Activated CD8-positive, alpha-beta T cell treated with anti-CD3 and anti-CD28 coated beads, Interleukin-2, amount 10 ng/mL, durations not matched to agents 7 days and 5 days (primary cell): ENCODE measurements around the gene KCTD17. TPM values are rescaled to one million over a fixed set of nuclear protein-coding genes. Genes with fewer than 3 reads are reported as not detected.

Experiments used
- ATAC-seq: fragments of 150-1000 bp; cut with Tn5 transposase; one replicate; pipeline ENCODE4 v1.10.0; 2021; ENCODE audit warnings: moderate library complexity
- CTCF ChIA-PET: fragments of 350-600 bp; sonication (Branson Sonifier 250); formaldehyde crosslinking; loops from one replicate; lab custom pipeline; 2021; ENCODE audit warnings: antibody characterized with exemption; lab: Charles Lee
- POLR2A ChIA-PET: fragments of 350-600 bp; sonication (Branson Sonifier 250); formaldehyde crosslinking; loops from one replicate; lab custom pipeline; 2021; ENCODE audit warnings: antibody characterized with exemption; lab: Charles Lee
- DNase-seq: peaks from one replicate; pipeline ENCODE4 v3.0.0-alpha.2; 2020
- H3K27ac Mint-ChIP-seq: one replicate; pipeline ENCODE4 v1.8.0; 2021; ENCODE audit warnings: mild to moderate bottlenecking, mixed read lengths
- H3K27me3 Mint-ChIP-seq: one replicate; pipeline ENCODE4 v1.8.0; 2021; ENCODE audit warnings: low read depth, mixed read lengths
- H3K36me3 Mint-ChIP-seq: one replicate; pipeline ENCODE4 v1.8.0; 2021; ENCODE audit warnings: low read depth, mixed read lengths
- H3K4me1 Mint-ChIP-seq: one replicate; pipeline ENCODE4 v1.8.0; 2021; ENCODE audit warnings: low read depth, mixed read lengths
- H3K4me3 Mint-ChIP-seq: one replicate; pipeline ENCODE4 v1.8.0; 2021; ENCODE audit warnings: mild to moderate bottlenecking, mixed read lengths
- H3K9me3 Mint-ChIP-seq: one replicate; pipeline ENCODE4 v1.8.0; 2022; ENCODE audit warnings: mixed read lengths; ENCODE audit not compliant: insufficient read depth
- total RNA-seq, 2 experiments: library from RNA; stranded (reverse); gene quantifications; one replicate each; pipeline ENCODE4 v1.2.3, GENCODE V29; 2021

KCTD17 gene
- total RNA-seq, 2 experiments from 2014 or later = 34.3 to 35.9 TPM

DNA sequence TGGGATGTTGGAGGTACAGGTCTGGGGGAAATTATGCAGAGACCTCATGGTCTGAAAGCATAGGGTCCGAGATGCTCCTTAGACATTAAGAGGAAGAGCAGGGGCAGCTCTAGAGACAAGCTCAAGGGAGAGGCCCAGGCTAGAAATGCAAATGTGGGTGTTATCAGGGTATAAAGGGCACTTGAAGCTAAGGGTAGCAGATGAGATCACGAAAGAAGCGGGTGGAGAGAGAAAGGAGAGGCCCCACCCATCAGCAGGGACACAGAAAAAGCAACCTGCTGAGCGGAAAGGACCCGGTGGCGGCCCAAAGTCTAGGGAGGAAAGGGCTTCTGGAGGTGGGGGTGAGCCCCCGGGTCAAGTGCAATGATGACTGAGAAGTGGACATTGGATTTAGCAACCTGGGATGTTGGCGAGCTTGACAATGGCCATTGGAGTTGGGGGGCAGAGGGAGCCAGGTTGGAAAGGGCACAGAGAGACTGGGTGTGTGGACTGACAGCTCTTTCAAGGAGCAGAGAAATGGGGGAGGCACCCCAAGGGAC, 49.1 kb downstream of the KCTD17 start:
- ChIA-PET CTCF (interaction anchor here (1.1 to 2.8 kb wide), 2 partner anchors 21 to 99 kb away, joined by 3 to 8 read pairs; no protein-coding TSS in a partner anchor), POLR2A (no interaction called here)
- Mint-ChIP-seq H3K4me3 (no peak overlapping the region), H3K4me1 (peaks cover 29% of the 10 kb centered on the region), H3K27me3 (no peaks in the 10 kb centered on the region), H3K36me3 (no peaks in the 10 kb centered on the region), H3K9me3 (no peaks in the 10 kb centered on the region), H3K27ac (no peak overlapping the region)
- no peak for ATAC-seq
- no peak for DNase-seq

DNA sequence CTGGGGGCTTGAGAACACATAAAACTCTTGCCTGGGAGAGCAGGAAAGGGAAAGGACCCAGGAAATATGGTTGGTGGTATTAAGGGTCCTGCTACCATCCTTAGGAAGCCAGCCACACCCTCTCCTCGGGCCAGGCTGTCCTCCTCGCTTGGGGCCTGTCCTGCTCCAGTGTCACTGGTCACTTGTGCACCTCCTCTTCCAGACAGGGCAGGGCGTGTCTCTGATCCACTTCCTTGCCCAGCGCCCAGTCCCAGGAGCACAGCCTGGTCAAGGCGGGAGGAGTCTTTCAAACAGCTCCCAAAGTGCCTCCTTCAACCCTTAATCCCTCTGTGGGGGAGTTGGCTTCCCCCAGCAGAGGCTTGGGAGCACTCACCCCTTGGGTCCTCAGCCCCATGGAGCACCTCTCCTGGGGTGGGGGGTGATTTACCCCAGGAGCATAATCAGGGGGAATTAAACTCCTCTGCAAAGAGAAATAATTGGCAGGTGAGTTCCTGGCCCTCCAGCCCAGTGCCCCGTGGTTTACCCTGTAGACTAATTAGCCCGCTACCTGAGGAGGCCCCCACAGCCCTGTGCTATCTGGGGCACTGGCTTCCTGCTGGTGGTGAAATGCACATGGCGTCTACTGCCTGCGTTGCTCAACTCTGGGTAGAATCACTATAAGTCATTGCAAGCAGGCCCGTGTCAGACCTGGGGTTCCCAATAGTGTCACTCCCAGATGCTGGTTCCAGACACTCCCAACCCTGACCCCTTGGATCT, 49.9 kb downstream of the KCTD17 start:
- Mint-ChIP-seq H3K27me3 (no peaks in the 10 kb centered on the region), H3K27ac (no peak overlapping the region), H3K36me3 (no peaks in the 10 kb centered on the region), H3K4me3 (no peak overlapping the region), H3K4me1 (peaks cover 33% of the 10 kb centered on the region), H3K9me3 (no peaks in the 10 kb centered on the region)
- ChIA-PET POLR2A (no interaction called here), CTCF (interaction anchor here (1.1 to 2.8 kb wide), 2 partner anchors 22 to 98 kb away, joined by 3 to 8 read pairs; no protein-coding TSS in a partner anchor)
- no peak for ATAC-seq
- DNase-seq = no peak

DNA sequence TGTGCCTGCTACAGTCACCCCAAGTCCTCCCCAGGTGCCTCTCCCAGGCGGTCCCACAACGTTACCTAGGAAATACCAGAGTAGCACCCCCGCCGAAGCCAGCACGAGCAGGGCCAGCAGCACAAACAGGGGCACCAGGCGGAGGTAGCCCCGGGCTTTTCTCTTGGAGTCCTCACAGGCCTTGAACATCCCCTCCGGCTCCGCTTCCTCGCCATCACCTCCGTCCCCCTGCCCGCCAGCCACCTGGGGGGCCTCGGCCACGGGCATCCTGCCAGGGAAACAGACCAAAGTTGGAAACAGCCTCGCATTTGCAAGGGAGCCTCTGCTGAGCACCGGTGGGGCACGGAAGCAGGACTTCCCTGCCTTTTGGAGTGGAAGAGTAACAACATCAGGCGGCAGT, 51.6 kb downstream of the KCTD17 start:
- POLR2A ChIA-PET = interaction anchor here (0.8 kb wide), 1 partner anchor 19 kb away, joined by 3 read pairs; no protein-coding TSS in a partner anchor
- CTCF ChIA-PET = interaction anchor here (0.9 kb wide), 1 partner anchor 24 kb away, joined by 3 read pairs; no protein-coding TSS in a partner anchor
- Mint-ChIP-seq H3K36me3 (no peaks in the 10 kb centered on the region), H3K4me3 (no peak overlapping the region), H3K27ac (no peak overlapping the region), H3K9me3 (no peaks in the 10 kb centered on the region), H3K27me3 (no peaks in the 10 kb centered on the region), H3K4me1 (peaks cover 36% of the 10 kb centered on the region)
- no peak for ATAC-seq
- DNase-seq = no peak

DNA sequence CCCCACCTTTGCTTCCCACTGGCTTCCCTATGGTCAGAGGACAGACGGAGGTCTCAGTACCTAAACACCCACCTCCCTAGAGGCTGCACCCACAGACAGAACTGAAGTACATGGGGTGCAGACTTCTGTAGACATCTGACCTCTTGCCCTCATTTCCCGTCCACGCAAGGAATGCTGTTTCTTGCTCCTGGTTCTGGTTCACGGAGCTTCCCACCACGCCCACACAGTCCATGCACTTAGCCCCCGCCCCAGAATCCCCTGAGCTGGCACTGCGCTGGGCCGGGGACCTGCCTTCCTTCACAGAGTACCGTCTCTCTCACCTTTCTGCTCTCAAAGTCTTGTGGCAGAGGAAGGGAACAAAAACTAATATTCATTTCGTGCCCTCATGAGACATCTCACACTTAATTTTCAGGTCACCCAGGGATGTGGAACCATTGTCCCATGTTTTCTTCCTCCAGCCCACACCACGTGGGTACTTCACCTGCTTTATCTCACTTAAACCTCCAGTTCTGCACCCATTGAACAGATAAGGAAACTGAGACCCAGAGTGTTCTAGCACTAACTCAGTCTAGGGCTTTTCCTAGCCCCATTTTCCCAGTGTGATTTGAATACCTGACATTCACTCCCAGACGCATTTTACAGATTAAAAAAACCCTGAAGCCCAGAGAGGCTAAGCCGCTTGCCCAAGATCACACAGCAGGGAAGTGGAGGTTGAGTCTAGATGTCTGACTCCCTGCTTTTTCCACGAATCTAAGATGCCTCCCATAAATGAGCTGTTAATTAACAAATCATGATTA, 52.3 kb downstream of the KCTD17 start:
- no peak for ATAC-seq
- Mint-ChIP-seq H3K36me3 (no peaks in the 10 kb centered on the region), H3K27me3 (no peaks in the 10 kb centered on the region), H3K4me3 (no peak overlapping the region), H3K4me1 (peaks cover 29% of the 10 kb centered on the region), H3K9me3 (no peaks in the 10 kb centered on the region), H3K27ac (no peak overlapping the region)
- ChIA-PET CTCF (interaction anchor here (1.2 to 1.6 kb wide), 2 partner anchors 18 to 24 kb away, joined by 4 to 8 read pairs; no protein-coding TSS in a partner anchor), POLR2A (interaction anchor here (1.1 kb wide), 1 partner anchor 17 kb away, joined by 3 read pairs; no protein-coding TSS in a partner anchor)
- no peak for DNase-seq

DNA sequence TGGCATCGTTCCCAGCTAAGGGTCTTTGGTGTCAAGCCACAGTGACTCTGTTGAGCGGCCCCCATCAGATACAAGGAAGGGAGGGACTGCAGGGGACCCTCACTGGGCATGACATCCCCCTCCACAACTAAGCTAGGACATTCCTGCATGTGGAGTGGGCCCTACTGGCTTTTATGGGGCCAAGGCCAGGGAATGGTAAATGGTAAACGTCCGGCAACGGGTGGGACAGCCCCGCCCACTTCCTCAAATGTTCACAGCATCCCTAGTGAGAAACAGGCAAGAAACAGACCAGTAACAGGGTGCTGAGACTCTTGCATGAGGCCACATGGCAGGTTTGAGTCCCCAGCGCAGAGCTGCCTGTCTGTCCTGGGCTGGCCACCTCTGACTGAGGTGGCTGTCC, 53.6 kb downstream of the KCTD17 start:
- no peak overlapping the region for H3K4me3 Mint-ChIP-seq
- H3K36me3 Mint-ChIP-seq = no peaks in the 10 kb centered on the region
- no peak overlapping the region for H3K27ac Mint-ChIP-seq
- peaks cover 26% of the 10 kb centered on the region for H3K4me1 Mint-ChIP-seq
- ChIA-PET CTCF (interaction anchor here (0.6 to 1.6 kb wide), 5 partner anchors 14 to 94 kb away, joined by 3 to 8 read pairs (median 4); no protein-coding TSS in a partner anchor), POLR2A (interaction anchor here (1.3 to 1.4 kb wide), 2 partner anchors 14 to 44 kb away, joined by 3 read pairs; partner anchors contain the start of gene IL2RB)
- H3K27me3 Mint-ChIP-seq = no peaks in the 10 kb centered on the region
- no peaks in the 10 kb centered on the region for H3K9me3 Mint-ChIP-seq
- ATAC-seq = no peak
- DNase-seq = no peak

DNA sequence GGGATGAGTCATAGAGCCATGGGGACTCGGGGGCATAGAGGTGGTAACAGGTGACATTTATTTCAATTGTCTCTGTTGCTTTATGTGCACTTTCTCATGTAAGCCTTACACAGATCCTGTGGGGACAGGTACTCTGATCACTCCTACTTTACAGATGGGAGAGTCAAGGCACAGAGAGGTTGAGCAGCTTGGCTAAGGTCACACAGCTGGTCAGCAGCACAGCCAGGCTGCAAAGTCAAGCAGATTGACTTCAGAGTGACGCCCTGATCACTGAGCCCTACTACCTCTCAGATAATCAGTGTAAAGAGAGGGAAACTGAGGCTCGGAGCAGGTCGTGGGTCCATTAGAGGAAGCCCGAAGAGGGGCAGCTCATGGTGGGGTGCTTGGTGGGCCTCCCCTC, 54.4 kb downstream of the KCTD17 start:
- no peak overlapping the region for H3K4me3 Mint-ChIP-seq
- POLR2A ChIA-PET = interaction anchor here (1.3 to 1.4 kb wide), 2 partner anchors 13 to 44 kb away, joined by 3 read pairs; partner anchors contain the start of gene IL2RB
- CTCF ChIA-PET = interaction anchor here (1.0 to 1.5 kb wide), 2 partner anchors 16 to 94 kb away, joined by 3 to 6 read pairs; no protein-coding TSS in a partner anchor

DNA sequence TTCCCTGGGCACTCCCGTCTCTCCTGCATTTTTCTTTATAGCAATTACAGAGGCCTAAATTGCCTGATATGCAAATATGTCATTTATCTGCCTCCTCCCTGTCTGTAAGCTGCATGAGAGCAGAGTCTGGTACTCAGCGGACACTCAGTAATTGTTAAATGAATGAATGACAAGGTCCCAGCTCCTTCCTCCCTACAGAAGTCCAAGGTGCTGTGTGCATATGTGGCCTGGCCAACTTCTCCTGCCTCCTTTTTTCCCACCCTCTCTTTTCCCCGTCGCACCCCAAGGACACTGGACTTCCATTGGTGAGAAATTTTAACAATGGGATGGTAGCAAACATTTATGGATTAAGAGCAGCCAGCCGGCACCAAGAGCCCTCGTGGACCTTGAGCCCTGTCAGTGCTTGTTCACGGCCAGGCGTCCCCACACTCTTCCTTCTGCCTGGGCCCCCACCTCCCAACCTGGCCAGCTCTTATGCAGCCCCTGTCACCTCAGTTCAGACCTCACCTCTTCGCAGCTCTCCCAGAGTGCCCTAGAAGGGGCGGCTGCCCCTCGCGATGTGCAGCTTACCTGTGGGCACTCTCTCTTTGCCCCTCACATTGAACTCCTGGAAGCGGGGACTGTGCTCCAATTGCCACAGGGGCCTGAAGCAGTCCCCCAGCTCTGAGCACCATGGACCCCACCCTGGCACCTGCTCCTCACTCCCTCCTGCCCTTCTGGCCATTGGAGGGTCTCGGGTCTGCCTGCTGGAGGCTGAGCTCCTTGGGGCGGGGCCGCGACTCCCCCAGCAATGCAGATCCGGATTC, 56.5 kb downstream of the KCTD17 start:
- Mint-ChIP-seq H3K4me1 (peaks cover 15% of the 10 kb centered on the region), H3K27me3 (no peaks in the 10 kb centered on the region), H3K9me3 (no peaks in the 10 kb centered on the region), H3K4me3 (no peak overlapping the region), H3K36me3 (no peaks in the 10 kb centered on the region), H3K27ac (no peak overlapping the region)
- CTCF ChIA-PET = interaction anchor here (0.9 kb wide), 1 partner anchor 14 kb away, joined by 3 read pairs; no protein-coding TSS in a partner anchor
- DNase-seq = no peak
- POLR2A ChIA-PET = no interaction called here
- no peak for ATAC-seq

More for the DNA sequence above, 54.4 kb downstream of the KCTD17 start:
- Mint-ChIP-seq H3K9me3 (no peaks in the 10 kb centered on the region), H3K4me1 (peaks cover 17% of the 10 kb centered on the region), H3K27me3 (no peaks in the 10 kb centered on the region), H3K36me3 (no peaks in the 10 kb centered on the region), H3K27ac (no peak overlapping the region)
- no peak for DNase-seq
- no peak for ATAC-seq

DNA sequence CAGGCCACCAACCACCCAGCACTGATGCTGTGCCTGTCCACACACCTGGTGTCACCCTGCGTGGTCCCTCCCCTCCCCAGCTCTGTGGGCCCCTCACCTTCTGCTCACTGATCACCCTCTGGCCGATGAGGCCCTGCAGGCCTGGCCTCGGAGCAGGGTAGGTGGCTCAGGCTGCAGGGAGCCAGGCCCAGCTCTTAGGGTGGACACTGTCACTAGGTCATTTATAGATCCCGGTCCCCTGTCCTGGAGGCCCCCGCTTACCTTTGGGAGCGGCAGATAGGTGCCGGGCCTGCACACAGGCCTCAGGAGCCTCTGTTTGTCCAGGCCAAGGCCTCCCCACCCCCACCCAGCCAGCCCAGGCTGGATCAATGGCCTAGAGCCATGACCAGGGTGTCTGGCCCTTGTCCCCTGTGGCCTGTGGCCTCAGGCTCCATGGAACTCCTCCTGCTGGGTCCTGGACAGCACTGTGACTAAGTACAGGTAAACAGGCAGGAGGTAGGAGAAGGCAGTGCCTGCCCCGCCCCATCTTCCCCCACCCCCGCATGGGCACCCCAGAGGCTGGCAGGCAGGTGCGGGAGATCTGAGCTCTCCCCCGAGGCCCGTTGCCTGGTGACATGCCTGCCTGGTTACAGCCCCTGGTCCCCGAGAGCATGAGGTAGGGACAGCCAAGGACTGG, 57.8 kb downstream of the KCTD17 start, which contains the start of gene TMPRSS6:
Gene TMPRSS6 (minus strand): TSS at position 472 of the 676 bp plus-strand sequence. CDS start 6,296 bp downstream, outside the sequence.
- CTCF ChIA-PET = no interaction called here
- no peaks in the 10 kb centered on the region for H3K9me3 Mint-ChIP-seq
- no peak within 1 kb of the TSS for H3K4me3 Mint-ChIP-seq
- H3K27ac Mint-ChIP-seq = no peak within 1 kb of the TSS
- H3K36me3 Mint-ChIP-seq = no peaks in the 10 kb centered on the region
- POLR2A ChIA-PET = no interaction called here
- ATAC-seq = no peak
- peaks cover 15% of the 10 kb centered on the region for H3K4me1 Mint-ChIP-seq
- no peak for DNase-seq
- H3K27me3 Mint-ChIP-seq = no peaks in the 10 kb centered on the region

DNA sequence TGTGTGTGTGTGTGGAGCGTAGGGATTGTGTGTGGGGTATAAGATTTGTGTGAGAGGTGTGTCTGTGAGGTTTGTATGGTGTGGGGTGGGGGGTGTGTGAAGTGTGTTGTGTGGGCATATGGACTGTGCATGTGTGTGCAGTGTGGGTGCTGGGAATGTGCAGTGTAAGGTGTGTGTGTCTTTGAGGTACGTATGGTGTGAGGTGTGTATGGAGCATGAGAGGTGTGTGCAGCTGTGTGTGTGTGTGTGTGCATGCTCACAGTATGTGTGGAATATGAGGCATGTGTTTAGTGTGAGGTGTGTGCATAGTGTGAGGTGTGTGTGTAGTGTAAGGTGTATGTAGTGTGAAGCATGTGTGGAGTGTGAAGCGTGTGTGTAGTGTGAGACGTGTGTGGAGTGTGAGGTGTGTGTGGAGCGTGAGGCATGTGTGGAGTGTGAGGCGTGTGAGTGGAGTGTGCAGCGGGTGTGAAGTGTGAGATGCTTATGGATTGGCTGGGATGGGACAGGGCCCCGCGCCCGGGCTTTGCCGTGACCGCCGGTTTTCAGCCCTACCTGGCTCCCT, 59.7 kb downstream of the KCTD17 start:
- peaks cover 19% of the 10 kb centered on the region for H3K4me1 Mint-ChIP-seq
- peak overlapping the region; percentile 0 for H3K27ac Mint-ChIP-seq
- no peak overlapping the region for H3K4me3 Mint-ChIP-seq
- H3K27me3 Mint-ChIP-seq = no peaks in the 10 kb centered on the region
- H3K9me3 Mint-ChIP-seq = no peaks in the 10 kb centered on the region
- ATAC-seq (no peak), DNase-seq (no peak)
- POLR2A ChIA-PET = no interaction called here
- CTCF ChIA-PET = no interaction called here
- H3K36me3 Mint-ChIP-seq = peaks cover 2% of the 10 kb centered on the region

DNA sequence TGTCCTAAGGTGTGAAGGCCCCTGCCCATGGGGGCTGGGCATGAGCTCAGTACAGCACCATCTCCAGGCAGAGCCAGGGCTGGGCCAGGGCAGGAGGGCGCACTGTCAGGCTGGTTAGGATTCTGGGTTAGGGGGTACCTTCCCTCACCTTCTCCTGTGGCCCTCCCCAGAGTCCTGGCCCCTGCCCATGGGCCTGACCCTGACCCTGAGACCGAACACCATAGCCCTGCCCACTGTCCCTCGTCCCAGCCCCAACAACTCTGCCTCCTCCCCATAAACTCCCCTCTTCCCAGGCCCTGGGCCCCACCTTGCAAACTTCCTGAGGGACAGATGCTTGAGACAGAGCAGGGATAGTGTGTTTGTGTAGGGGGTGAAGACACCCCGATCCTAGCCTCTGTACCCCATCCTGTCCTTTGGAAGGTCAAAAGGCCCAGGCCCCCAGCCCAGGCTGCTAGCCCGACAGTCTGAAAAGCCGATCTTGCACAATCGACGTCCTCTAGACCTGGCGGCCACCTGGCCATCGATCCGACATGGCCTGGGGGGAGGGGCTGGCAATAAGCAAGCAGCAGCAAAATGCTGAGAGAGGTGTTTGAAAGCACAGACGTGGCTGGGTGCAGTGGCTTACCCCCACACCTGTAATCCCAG, 60.7 kb downstream of the KCTD17 start:
- Mint-ChIP-seq H3K36me3 (peaks cover 2% of the 10 kb centered on the region), H3K27ac (no peak overlapping the region), H3K4me1 (peaks cover 25% of the 10 kb centered on the region), H3K4me3 (no peak overlapping the region), H3K27me3 (no peaks in the 10 kb centered on the region), H3K9me3 (no peaks in the 10 kb centered on the region)
- ATAC-seq (no peak), DNase-seq (no peak)
- POLR2A ChIA-PET = no interaction called here
- CTCF ChIA-PET = no interaction called here
